Kidney epithelial cell (primary cell): ENCODE measurements around the gene WDR55. TPM values are rescaled to one million over a fixed set of nuclear protein-coding genes. Genes with fewer than 3 reads are reported as not detected.

Experiments used
- DNase-seq: peaks from one replicate; pipeline ENCODE4 v3.0.0-alpha.2; 2010; ENCODE audit warnings: low read depth
- H3K27me3 ChIP-seq: 2 replicates; pipeline ENCODE4 v1.6.0; 2011; ENCODE audit warnings: low read length; ENCODE audit not compliant: control insufficient read depth, insufficient read depth
- H3K36me3 ChIP-seq: 2 replicates; pipeline ENCODE4 v1.5.1; 2011; ENCODE audit warnings: low read length; ENCODE audit not compliant: control insufficient read depth, insufficient read depth
- H3K4me3 ChIP-seq: 2 replicates; pipeline ENCODE4 v1.5.1; 2011; ENCODE audit warnings: low read depth, mild to moderate bottlenecking, control low read depth, low read length
- CTCF ChIP-seq: IDR thresholded peaks from 2 replicates; pipeline ENCODE4 v1.5.1; 2011; ENCODE audit warnings: mild to moderate bottlenecking, moderate library complexity, low read length, control low read depth, inconsistent platforms; ENCODE audit not compliant: insufficient read depth, poor library complexity, severe bottlenecking
- total RNA-seq: library from RNA; depleted of rRNA; stranded (reverse); fragments of >200 nt; gene quantifications from 2 replicates; pipeline ENCODE4 v1.2.3, GENCODE V29; 2015

WDR55 gene
- total RNA-seq, 1 donor from 2014 or later: 20.1 TPM

- H3K27me3 ChIP-seq: peaks cover 20% of the 10 kb centered on the region
- TF ChIP-seq CTCF: no peak
- H3K36me3 ChIP-seq: no peaks in the 10 kb centered on the region
- no peak overlapping the region for H3K4me3 ChIP-seq
- DNase-seq: no peak
These were observed 34.2 kb upstream of the WDR55 start for GRCh38 chr5:140630292-140631035.

GRCh38 chr5:140631036-140631417 lies 33.7 kb upstream of the WDR55 start:
- TF ChIP-seq CTCF: no peak
- Histone ChIP-seq H3K4me3 (no peak overlapping the region), H3K27me3 (peaks cover 20% of the 10 kb centered on the region), H3K36me3 (no peaks in the 10 kb centered on the region)
- no peak for DNase-seq

GRCh38 chr5:140631831-140632365 lies 32.8 kb upstream of the WDR55 start:
- H3K4me3 ChIP-seq: peak overlapping the region; percentile 39
- no peak for DNase-seq
- H3K36me3 ChIP-seq: no peaks in the 10 kb centered on the region
- no peak for TF ChIP-seq CTCF
- peaks cover 20% of the 10 kb centered on the region for H3K27me3 ChIP-seq

GRCh38 chr5:140632366-140633020 lies 32.2 kb upstream of the WDR55 start:
- peak overlapping the region; percentile 39 for H3K4me3 ChIP-seq
- no peak for TF ChIP-seq CTCF
- no peak for DNase-seq
- no peaks in the 10 kb centered on the region for H3K36me3 ChIP-seq
- H3K27me3 ChIP-seq: peaks cover 20% of the 10 kb centered on the region

GRCh38 chr5:140633021-140633471 lies 31.7 kb upstream of the WDR55 start, which contains the start of gene CD14:
Gene CD14 (minus strand): TSS chr5:140633175. CDS start chr5:140633071, 104 bp downstream.
- H3K36me3 ChIP-seq: no peaks in the 10 kb centered on the region
- H3K27me3 ChIP-seq: peaks cover 20% of the 10 kb centered on the region
- peak within 1 kb of the TSS; percentile 39 for H3K4me3 ChIP-seq
- TF ChIP-seq CTCF: no peak
- no peak for DNase-seq

- H3K36me3 ChIP-seq: no peaks in the 10 kb centered on the region
- no peak overlapping the region for H3K4me3 ChIP-seq
- no peak for TF ChIP-seq CTCF
- no peak for DNase-seq
- peaks cover 20% of the 10 kb centered on the region for H3K27me3 ChIP-seq
These were observed 31.2 kb upstream of the WDR55 start for GRCh38 chr5:140633501-140633900.
